GM21786 (cell line): ENCODE data around the gene MED27.
A peak's percentile ranks its signal among the peaks of the same experiment; 100 is the strongest.

Experiments used
- ATAC-seq: cut with Tn5 transposase; IDR thresholded peaks from one replicate; pipeline ENCODE4 v1.9.1; 2021; ENCODE audit not compliant: unreplicated experiment

The MED27 gene

DNA sequence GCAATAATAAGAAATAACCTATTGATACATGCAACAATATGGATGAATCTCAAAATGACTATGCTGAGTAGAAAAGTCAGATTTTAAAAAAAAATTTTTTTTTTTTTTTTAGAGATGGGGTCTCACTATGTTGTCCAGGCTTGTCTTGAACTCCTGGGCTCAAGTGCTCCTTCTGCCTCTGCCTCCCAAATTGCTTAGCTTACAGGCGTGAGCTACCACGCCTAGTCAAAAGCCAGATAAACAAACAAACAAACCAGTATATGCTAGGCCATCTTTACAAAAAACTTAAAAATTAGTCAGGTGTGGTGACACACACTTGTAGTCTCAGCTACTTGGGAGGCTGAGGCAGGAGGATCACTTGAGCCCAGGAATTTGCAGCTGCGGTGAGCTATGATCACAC, 79.0 kb downstream of the MED27 start:
- ATAC-seq: no peak

DNA sequence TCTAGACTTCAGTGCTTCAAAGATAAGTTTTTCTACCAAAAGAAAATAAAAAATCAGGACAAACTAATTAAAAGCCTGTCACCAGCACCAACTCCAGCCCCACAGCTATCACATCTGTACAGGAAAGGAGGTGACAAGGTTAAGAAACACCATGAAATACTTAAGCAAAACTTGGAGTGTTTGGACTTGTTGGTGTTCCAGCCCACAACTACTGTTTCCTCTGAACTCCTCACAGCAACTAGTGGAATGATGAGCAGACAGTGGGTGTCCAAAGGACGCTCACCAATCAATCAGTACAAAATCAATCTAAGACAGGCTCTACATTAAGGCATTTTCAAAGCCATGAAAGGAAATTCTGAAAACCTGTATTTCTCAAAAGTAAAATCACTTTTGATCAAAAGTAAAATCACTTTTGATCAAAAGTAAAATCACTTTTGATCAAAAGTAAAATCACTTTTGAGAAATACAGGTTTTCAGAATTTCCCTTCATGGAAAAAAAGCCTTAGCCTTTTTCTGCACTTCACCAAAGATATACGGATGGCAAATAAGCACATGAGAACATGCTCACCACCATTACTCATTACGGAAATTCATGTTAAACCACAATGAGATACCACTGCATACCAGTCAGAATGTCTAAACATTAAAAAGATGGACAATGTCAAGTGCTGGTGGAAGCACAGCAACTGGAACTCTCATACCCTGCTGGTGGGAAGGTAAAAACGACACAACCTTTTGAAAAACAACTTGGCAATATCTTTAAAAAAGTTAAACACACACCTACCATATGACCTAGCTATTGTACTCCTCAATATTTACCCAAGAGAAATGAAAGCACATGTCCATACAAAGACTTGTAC, 79.7 kb downstream of the MED27 start:
- ATAC-seq: no peak

DNA sequence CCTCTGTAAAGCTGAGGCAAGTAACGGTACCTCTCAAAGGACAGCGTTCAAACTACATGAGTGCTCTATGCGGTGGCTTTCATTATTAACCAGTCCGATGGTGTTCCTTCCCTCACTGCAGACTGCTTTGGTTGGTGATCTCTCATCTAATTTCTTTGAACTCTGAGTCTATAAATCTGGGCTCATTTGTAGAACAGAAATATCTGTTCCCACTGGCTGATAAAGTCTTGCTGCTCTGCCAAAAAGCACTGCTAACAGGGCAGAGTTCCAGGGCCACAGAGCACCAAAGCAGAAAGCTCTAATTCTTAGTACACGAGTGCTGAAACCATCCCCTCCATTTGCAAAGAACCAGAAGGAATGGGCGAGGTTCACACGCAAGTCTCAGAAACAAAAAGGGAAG, 81.9 kb downstream of the MED27 start:
- ATAC-seq: no peak

DNA sequence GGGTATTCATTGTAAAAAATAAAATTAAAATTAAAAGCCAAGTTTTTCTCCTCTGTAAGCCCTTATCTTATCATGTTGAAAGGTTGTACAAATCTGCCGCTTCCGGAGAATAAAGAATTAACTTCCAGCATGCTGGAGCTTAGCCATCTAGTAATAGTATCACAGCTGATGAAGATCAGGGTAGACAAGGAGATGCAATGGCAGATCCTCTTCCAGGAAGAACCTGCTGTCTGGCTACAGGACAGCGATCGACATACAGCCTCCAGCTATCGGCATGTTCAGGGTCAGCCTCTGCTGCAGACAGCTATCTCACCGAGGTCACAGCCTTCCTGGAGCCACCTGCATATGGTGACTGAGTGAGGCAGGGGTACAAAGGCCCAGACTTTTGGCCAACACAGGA, 82.6 kb downstream of the MED27 start:
- ATAC-seq: no peak

DNA sequence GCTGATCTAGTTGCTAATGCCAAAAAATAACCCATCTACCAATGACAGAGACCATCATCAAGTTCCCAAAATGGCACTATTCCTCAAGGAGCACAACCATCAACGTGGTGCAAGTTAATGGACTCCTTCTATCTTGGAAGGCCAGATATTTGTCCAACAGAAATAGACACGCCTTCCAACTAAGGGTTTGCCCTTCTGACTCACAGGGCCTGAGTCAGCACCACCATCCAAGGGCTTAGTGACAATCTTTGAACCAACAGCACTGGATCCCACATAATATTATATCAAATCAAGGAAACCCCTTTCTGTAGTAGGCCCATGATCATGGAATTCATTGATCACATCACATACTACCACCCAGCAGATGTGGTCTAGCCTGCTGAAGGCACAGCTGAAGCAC, 84.3 kb downstream of the MED27 start:
- ATAC-seq: no peak

DNA sequence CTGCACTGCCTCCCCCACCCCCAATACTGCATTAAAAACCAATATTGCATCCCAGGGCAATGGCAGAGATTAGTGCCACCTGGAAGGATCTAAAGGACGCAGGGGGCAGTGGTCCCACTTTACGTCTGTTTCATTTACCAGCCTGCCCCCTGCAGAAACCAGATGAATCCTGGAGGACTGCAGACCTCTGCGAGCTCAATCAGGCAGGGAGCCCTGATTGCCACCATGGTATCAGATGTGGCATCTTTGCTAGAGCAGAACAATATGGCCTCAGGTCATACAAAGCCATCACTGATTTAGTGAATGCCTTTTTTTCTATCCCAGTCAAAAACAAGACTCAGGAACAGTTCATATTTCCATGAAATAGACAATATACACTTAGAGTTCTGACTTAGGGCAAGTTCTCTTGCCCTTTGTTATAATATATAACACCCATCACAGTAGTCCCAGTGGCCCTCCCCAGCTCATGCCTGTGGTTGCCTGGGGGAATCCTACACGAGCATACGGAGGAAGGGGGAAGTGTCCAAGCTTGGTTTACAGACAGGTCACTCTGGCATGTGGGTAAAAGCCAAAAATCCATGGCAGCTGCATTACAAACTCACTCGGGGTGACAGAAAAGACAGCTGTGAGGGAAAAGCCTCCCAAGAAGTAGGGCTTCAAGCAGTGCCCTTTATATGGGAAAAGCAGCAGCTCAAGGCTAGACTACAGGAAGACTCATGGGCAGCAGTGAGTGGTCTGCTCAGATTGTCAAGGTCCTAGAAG, 85.1 kb downstream of the MED27 start:
- ATAC-seq: no peak

DNA sequence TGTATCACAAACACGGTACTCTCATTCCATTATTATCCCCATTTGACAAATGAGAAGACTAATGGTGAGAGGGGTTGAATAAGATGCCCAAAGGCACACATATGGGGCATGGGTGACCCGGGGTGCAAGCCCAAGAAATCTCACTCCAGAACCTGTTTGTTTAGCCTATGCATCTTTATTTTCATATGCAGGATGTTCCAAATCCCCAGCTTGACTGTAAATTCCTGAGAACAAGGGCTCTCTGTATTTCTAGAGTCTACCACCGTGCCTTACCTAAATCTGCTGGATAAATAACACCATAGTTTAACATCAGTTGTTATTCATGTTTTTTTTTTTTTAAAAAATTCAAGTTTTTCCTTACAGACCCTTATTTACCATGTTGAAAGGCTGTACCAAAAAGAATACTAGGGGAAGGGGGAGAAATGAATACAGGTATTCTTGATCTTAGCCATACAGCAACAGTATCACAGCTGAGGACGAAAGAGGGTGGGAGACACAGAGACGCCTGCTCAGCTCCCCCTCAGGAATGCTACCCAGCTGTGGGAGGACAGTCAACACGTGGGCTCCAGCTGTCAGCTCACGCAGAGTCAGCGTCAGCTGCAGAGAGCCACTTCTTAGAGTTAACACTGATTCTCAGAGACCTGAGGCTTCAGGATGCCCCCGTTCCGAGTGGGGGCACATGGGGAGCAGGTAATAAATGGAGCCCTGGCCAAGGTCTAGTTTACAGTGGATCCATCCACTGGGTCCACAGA, 86.6 kb downstream of the MED27 start:
- ATAC-seq: no peak

DNA sequence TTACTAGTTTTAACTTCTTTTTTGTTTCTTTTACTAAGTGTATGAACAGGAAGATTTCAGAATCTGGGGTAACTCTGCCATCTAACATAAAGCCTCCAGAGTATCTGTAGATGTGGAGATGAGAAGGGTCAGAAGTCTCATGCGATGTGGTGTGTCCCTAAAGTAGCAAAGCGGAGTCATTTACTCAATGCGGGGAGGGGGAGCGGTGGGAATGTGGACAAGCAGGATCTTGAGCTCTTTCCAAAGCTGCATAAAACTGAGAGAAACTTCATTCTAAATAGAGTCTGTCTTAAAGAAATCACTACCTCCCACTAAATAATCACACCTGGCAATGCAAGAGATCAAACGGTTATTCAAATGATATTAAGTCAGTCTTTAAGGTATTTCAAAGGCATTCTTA, 92.4 kb downstream of the MED27 start:
- no peak for ATAC-seq

DNA sequence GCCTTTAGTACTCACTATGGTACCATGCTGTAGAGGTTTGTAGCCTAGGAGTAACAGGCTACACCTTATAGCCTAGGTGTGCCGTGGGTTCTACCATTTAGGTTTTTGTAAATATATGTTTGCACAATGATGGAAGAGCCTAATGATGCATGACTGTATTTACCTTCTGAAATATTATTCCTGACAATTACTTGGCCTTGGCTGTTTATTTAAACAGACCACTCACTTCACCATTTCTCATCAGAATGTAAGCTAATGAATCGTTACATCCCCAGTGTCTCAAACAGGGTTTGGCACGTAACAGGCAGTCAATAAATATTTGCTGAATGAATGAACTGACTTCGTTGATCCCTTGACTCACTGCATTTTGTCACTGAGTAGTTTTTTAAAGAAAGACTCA, 93.1 kb downstream of the MED27 start:
- no peak for ATAC-seq

DNA sequence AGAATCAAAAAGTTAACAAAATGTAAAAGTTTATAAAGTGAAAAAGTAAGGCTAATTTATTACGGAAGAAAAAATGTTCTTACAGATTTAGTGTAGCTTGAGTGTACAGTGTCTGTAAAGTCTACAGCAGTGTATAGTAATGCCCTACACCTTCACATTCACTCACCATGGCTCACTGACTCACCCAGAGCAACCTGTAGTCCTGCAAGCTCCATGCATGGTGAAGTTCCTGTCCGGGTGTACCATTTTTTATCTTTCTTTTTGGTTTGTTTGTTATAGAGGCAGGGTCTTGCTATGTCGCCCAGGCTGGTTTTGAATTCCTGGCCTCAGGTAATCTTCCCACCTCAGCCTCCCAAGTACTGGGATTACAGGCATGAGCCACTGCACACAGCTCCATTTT, 93.6 kb downstream of the MED27 start:
- no peak for ATAC-seq

DNA sequence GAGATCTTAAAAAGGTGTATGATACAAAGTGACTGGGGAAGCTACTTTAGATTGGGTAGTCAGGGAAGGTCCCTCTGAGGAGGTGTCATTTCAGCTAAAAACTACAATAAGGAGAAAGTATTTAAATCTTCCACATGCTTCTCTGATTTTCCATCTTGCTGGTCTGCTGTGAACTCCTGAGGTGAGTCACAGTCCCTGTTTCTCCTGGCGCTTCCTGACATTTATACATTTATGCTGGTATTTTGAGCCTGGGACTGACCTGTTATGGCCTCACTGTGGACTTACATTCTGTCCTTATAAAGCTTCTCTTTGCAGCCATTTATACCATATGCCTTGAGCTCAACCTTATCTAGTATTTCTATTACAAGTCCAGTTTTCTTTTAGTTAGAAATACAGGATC, 95.1 kb downstream of the MED27 start:
- ATAC-seq: no peak

DNA sequence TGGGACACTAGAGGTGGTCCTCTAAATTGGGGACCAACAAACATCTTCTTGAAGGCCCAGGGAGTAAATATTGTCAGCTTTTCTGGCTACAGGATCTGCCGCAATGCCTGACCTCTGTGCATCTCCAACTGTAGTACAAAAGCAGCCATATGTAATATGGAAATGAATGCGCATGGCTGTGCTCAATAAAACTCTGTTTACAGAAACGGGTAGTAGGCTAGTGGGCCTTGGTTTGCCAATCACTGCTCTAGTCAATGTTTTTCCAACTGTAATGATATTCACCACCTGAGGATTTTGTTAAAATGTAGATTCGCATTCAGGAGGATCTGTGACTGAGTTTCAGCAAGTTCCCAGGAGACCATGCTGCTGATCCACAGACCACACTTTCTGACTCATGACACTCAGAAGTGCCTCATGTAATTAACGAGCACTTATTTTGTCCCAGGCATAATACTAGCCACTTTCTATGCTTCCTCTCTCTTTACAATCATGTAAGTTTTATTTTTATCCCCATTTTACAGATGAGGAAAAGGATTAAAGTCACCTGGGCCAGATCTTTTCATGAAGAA, 96.9 kb downstream of the MED27 start:
- peak; percentile 60 for ATAC-seq

DNA sequence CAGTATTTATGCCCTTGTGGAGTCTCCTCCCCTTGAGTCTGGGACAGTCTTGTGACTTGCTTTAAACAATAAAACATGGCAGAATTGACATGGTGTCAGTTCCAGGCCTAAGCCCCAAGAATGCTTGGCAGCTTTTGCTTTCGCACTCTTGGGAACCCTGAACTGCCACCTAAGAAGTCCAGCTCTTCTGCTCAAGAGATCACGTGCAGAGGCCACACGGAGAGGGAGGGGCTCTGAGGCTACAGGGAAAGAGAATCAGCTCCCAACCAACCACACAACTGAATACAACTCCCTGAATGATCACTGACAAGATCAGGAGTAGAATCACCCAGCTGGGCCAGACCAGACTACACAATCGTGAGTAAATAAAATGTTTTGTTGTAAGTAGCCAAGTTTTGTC, 97.6 kb downstream of the MED27 start:
- ATAC-seq: no peak

DNA sequence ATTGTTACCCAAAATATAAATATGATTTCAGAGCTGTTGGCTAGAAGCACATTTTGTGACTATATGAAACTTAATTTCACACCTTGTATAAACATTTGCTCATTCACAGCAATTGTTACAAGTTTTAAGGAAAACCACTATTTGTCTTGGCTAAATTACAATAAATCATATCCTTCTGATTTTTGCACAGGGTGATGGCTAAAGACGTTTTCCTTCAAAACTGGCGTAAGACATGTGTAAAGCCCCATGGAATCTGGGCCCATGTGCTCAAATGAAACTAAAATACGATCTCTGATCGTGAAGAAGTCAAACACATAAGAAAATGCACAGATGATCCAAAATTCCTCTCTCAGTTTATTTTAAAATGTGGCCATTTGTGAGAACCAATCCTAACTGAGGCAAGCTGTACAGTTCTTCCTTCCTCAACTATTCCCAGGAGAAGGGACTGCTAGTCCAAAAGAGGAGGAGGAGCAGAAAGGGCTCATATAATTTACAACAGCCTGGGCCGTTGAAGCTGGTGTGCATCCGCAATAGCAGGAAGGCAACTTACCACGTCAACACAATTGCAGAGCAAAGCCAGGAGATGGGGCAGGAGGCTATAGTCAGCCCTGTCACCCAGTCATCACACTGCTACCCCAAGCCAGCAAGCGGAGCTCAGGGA, 98.4 kb downstream of the MED27 start:
- ATAC-seq: no peak

DNA sequence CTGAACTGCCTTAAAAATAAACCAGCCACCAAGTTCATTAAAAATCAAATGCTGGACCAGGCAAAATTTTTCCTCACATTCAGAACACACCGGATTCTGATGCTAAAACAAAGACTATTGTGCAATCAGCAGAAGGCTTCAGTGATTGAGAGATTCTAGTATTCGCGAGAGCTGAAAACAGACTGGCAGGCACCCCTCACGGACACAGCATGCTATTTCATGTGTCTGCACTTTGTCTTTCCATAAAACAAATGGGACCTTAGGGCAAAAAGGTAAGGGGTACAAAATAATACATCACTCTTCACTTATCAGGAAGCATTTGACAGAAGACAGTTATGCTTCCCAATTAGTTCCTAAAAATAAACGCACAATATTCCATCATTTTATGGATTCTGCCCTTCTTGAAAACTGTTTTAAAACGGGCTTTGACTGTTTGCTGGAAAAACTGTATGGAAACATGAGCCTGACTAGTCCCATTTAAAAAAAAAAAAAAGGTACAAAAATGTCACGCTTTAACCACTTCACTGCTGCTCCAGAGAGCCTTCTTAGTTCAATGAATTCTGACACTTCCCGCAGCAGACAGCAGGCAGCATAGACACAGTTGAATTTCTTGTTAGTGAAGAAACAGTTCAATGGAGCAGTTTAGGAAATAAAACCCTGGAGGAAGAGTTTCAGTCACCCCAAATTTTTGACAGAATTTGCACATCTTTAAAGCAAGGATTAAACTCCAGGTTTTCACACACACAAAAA, 99.2 kb downstream of the MED27 start:
- no peak for ATAC-seq

DNA sequence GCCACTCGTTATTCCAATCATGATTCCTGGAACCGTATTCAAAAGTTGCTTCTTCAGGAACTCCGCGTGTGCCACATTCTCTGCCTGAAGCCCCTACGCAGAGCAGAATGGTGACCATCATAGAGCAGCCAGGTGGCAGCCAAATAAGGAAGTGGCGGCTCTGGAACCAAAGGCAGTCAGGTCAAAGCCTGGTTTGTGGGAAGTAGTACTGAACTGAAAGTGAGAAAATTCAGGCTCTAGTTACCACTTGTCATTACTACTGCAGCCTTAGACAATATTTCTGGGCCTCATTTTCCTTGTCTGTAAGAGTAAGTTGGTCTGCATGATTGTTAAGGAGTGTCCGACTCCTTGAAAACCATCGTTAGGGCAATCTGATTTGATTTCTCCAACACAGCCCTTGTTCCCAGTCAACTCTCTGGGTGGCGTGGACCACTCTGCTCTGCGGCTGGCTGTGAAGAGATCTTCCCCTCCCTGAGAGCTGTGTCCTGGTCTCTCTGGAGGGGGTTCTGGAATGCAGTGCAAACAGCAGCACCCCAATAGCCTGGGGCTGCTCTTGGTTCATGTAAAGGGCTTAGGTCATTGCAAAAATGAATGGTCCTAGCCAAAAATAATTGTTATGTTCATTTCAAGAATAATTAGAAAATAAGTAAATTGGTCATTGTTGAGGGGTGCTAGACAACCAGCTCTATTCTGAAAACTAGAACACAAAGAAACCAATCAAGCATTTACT, 102.4 kb downstream of the MED27 start:
- ATAC-seq: no peak

DNA sequence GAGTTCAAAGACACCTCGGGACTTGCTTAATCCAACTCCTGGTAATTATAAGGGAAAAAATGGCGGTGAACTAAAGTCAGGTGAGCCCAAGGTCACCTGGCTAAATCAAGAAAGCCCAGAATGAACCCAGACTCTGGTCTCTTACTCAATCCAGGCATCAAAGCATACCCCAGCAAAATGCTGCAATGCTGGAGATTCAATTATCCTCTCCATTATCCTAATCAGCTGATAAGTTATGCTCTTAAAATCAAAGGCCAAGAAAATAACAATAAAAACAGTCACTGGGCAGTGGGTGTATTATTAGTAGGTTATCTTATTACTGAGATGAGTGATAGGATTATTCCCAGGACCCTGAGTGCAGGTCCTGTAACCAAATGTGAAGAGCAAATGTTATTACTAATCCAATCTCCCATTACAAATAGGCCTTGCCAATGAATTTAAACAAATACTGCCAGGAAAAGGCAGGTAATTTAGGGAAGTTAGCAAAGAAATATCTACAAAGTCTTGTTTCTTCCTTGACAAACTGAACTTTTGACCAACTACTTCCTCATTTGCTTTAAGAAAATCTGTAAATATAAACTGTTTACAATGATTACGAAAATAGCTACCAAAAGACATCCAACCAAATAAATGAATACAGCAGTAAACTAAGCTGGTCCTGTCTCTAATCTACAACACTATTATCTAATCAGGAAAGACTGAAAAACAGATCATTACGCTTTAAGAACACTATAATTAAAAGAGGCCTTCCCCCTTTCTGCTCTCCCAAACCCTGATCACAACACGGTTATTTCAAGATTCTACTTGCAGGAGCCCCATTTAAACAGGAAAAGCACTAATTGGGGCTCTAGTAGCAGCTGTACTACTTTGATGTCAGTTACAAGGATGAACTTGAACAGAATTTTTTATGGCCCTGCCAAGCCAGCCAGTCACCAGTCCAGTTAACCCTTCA, 103.2 kb downstream of the MED27 start:
- ATAC-seq: no peak

DNA sequence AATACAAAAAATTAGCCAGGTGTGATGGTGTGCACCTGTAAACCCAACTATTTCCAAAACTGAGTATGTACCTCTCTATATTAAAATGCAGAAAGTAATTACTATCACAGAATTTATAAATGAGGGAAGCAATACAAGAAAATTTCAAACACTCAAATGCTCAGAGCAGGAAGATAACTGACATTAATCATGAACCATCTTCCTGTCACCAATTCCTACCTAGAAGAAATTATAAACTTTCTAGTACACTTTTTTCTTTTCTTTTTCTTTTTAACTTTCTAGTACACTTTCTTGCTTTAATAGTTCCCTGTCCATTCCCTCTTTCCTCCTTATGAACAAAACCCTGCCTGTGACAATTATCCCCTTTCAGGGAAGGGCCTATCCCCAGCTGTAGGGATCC, 106.8 kb downstream of the MED27 start:
- no peak for ATAC-seq
